T-helper 1 cell (primary cell): ENCODE measurements around the gene PMM2.
"Not testable (repeated sequence)": the region's sequence is repeated elsewhere in the genome, so short reads cannot be mapped to it uniquely, and the experiment has no call there.

Experiments
- DNase-seq, 5 donors: peaks; one replicate each; pipeline ENCODE4 v3.0.0-alpha.2; 2012 to 2020

PMM2 gene

DNA sequence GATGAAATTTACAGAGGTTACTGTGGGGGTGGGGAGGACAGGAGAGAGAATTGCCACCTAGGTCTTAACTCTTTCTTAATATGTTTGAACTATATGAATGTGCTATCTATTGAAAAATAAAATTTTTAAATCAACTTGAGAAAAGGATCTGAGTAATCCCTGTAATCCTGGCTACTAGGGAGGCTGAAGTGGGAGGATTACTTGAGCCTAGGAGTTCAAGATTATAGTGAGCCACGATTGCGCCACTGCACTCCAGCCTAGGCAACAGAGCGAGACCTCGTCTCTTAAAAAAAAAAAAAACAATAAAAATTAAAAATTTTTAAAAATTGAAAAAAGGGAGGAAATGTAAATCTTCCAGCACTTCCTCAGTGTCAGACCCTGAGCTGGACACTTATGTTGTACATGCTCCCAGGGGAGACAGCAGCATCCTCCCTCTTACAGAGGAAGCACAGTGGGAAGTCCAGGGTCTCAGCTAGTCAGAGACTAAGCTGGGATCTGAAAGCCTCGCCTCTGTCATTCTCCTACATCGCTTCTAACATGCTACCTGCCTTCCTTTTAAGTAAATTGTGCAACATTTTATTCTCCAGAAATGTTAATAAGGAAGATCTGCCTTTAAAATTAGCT lies 21.9 kb downstream of the PMM2 start:
- no peak for DNase-seq

DNA sequence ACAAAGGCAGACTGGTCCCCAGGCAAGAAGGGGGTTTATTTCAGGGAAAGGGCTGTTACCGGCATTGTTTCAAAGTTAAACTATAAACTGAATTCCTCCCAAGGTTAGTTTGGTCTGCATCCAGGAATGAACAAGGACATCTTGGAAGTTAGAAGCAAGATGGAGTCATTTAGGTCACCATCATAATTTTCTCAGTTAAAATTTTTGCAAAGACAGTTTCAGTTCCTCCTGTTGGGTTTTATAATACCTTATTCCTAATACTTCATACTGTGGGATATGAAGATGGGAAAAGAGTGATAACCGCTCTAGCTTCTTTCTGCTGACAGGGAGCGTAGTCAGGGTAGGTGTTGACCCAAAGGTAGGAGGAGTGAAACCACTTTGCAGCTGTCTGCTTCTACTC lies 24.8 kb downstream of the PMM2 start:
- no peak for DNase-seq

DNA sequence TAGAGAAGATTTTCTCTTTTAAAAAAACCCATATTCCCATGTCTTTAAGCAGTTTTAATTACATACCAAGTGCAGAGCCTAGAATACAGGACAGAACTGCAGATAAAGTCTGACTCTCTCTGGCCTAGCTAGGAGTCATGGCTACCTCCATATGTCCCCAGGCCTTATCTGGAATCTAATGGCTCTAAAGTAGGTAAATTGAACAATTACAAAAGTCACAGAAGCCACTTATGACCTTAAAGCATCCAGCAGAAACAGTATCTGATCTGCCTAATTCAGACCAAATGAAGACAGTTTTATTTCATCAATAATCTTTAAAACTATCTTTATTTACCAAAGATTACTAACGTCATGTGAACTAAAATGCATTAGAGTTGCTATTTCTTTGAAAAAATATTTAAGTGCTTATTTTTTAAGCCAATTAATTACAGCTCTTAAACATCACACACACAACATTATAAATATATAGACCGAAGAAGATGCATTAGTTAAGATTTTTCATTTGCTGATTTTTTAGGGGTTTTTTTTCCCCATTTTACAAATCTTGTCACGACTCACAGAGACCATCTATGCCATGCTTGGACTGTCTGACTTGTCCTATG lies 28.7 kb downstream of the PMM2 start:
- no peak for DNase-seq

DNA sequence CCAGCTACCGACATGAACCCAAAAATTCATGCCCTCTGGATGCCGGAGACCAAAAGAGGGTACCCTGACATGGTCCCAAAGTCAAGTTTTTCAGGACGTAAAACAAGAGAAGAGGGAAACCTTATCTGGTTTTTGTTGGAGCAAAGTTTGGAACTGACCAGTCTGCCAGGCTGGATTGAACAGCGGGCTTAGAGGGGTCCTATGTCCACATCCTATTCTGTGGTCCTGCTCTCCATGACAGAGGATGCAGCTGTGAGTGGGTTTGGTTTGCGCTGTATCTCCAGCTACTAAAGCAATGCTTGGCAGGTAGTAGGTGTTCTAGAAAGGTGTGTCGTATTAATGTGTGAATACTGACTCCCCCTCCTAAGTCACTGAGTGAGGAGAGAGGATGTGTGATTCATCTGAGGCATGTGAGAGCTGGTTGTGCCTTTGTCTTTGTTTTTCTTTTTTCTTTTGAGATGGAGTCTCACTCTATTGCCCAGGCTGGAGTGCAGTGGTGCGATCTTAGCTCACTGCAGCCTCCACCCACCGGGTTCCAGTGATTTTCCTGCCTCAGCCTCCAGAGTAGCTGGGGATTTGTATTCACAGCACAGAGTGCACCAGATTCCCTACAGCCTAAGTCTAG lies 31.0 kb downstream of the PMM2 start:
- DNase-seq = no peak

DNA sequence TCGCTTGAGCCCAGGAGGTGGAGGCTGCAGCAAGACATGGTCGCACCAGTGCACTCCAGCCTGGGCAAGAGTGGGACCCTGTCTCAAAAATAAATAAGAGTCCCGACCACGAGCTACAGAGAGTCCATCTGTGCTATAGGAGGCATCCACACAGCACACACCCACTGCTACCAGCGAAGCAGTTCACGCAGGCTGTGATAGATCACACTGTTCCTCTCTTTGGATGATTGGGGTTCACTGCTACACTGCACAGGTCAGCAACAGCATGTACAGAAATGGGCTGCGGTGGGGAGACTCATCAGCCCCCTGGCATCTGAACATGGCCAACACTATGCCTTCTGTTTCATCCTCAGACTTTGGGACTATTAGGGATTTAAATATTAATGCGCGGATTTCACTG lies 33.8 kb downstream of the PMM2 start:
- no peak for DNase-seq

DNA sequence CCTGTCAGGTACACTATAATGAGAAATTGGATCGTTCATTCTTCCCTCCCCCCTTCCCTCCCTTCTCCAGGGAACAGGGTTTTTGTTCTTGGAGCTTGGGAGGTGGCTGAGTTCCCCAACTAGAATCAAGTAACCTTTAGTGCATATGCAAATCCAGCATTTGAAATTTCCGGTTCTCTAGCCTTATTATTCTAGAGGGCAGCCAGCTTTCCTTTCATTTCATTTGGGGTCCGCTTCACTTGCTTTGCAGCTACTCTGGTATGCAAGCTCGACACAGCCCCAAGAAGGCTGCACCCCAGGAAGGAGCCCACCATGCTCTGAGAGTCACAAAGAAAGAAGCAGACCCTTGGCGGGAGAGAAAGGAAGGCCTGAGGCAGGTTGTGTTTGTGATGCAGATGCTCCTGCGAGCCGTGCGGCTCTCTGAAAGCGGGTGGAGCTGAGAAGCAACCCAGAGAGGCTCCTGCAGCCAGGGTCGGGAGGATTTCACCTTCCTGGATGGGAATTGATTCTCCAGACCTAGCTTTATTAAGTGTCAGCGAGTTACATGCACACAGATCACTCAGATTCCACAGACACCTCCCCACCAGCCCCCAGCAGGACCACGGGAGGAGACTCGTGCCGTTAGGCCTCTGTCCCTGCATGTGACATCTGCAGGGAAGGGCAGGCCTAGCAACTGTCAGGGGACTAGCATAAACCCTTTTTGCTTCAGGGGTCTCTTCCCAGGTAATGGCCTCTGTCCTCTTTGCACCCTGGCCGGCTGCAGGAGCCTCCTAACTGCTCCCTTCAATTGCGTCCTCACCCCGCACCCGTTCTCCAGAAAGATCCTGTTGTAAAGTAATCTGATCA lies 34.5 kb downstream of the PMM2 start:
- DNase-seq = no peak

DNA sequence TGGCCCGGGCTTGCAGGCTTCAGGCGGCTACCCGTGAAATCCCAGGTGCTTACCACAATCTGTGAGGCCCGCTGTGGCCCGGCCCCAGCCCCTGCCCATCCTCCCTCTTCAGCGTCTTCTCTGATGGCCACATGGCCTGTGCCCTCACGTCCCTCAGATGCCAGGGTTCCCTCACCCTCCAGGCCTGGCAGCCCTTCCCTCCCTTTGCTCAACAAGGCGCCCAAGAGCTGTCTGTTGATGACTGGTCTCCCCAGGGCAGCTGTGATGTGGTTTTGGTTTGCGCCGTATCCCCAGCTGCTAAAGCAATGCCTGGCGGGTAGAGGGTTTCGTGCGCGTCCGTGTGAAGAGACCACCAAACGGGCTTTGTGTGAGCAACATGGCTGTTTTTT lies 35.1 kb downstream of the PMM2 start:
- no peak for DNase-seq

DNA sequence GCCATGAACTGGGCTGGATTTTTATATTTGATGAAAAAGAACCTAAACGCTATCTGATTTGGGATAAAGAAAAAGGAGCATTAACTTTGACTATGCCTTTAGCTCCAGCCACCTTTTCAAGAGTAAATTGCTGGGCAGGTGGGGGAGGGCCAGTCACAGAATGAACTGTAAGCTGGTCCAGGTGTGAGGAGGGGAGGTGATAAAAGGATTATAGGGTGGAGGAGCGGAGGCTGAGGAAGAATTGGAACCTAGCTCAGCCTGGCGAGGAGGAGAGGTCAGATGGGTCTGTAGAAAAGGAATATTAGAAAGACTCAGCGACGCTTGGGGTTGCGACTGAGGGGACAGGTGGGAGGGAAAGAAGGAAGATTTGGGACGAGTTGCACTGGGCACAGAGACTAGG lies 39.2 kb downstream of the PMM2 start:
- not testable (repeated sequence) for DNase-seq

DNA sequence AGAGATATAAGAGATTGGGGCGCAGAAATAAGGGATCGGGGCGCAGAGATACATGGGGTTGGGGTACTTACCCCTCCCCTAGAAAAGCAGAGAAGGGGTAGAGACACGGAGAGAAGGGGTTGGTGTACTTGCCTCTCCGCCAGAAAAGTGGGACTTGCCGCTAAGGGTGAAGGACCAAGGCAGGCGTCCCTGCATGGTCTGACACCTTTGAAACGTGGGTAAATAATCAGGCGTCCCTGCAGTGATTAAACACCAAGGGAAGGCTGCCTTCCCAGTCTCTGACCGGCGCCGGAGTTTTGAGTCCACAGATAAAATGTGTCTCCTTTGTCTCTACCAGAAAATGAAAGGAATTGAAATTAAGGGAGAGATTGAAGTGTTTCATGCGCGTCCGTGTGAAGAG lies 40.0 kb downstream of the PMM2 start:
- DNase-seq = not testable (repeated sequence)

DNA sequence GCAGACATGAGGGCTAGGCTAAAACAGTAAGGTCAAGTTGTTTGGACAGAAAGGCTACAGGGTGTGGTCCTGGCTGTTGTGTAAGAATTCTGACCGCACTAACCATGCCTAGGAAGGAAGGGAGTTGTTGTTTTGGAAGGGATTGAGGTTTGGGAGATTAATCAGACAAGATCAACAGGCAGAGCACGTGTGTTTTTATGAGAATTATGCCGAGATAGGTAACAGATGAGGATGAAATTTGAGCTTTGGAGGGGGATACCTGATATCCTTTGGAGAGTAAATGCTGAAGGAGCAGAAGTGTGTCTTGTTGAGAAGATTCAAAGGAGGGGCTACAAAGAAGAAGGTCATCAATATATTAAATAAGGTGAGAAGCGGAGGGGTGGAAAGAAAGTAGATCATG lies 44.4 kb downstream of the PMM2 start:
- not testable (repeated sequence) for DNase-seq

DNA sequence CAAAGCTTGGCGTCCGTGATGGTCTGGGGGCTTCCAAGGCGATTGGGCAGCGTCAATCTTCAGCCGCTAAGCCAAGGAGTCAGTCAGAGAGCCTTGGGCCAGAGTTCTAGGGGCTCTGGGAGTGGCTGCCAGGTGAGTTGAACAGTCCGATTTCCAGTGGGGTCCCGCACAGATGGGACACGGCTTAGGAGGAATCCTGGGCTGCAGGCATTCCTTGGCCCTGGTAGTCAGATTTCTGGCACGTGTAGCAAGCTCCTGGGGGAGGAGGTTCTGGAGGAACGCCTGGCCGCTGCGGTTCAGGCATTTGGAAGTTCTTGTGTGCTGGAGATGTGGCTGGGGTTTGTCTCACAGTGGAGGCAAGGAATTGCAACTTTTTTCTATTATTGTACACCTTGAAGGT lies 45.7 kb downstream of the PMM2 start:
- DNase-seq = not testable (repeated sequence)

DNA sequence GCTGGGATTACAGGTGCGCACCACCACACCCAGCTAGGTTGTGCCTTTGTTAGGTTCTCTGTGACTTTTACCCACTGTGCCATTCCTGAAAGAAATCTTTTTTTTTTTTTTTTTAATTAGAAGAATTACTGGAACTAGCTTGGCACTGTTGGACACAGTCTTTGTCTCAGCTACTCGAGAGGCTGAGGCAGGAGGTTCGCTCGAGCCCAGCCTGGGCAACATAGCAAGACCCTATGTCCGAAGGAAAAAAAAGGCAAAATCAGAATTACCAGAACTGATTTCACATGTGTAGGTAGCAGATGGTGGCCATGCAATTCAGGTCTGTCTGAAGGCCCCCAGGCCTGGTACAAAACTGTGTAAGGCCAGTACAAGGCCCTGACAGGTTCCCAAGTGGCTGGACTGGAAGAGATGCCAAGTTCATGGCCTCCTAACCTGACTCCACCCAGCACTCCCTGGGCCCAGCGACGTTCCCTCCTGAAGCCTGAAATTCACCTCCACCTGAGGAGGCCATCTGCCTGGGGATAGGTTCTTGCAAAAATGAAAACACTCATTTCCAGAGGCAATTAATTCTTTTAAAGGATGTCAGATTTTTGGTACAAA lies 48.2 kb downstream of the PMM2 start:
- DNase-seq = no peak

DNA sequence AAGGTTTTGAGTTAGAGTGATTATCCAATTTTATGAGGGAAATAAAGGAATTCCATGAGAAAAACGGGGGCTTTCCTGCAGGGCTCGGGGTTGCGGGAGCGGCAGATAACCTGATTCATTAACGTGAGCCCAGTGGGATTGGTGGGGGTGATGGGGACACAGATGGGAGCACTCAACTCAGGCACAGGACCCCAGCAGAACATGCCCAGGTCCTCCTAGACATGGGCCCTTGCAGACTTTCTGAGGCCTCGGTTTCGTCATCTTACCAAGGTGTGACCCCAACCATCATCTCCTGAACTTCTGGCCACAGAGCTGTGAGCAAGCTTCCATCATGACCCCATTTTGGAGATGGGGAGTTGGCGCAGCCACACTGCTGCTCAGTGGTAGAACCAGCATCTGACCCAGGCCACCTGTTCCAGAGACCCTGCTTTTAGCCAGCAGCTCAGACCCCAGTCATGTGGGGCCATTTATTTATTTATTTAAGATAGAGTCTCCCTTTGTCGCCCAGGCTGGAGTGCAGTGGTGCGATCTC lies 48.8 kb downstream of the PMM2 start:
- no peak for DNase-seq

DNA sequence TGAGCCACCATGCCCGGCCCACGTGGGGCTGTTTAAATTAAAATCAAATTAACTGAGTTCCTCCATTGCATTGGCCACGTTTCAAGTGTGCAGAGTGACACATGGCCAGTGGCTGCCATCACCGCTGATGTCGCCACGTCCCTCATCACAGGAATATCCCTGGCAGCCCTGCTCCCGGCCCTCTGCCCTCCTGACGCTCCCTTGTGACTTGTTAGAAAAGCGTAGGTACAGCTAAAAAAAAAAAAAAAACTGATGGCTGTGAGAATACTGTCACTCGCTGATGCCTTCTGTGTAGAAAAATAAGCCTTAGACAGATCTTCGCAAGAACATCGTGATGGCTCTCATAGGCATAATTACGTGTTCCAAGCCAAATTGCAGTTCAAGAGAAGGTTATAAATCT lies 49.5 kb downstream of the PMM2 start:
- DNase-seq = no peak

DNA sequence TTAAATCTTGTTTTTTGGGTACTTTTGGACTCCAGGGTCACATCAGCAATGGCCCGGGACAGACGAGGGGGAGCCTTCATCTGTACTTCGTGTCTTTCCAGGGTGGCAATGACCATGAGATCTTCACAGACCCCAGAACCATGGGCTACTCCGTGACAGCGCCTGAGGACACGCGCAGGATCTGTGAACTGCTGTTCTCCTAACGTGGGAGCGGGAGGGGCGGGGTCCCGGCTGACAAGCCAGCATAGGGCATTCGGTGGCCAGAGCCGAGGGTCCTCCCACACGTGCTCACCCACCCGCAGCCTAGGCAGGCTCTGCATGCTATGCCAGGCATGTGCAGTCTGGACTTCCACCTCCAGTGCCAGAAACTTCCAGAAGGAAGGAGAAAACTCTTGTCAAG lies 50.0 kb downstream of the PMM2 start:
- DNase-seq = no peak

DNA sequence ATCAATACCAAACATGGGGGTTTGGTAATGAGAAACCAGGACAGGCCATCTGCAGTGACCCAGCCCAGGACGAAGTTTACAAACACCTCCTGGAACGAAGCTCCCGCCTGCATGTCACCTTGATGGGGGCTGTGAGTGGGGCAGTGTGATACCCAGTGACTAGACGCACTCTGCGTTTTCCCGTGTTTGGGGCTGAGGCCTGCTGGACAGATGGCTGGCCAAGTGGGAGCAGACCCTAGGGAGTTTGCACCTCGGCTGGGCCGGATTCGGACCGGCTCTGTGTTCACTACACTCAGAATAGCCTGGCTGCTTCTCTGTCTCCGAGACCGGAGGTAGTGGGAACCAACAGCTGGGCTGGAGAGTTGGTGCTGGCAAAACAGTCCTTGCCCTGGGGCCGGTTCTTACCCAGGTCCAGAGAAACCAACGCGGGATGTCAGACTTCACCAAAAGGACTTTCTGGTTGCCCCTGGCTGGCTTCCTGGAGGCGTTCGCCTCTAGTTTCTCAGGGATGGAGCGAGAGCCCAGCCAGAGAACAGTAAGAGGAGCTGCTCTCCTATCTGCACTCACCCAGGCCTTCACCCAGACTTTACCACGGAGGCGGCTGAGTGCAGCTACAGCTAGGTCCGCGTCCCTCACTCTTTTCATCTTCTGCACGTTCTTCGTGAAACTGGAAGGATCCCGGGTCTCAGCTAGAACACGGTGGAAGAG lies 50.7 kb downstream of the PMM2 start:
- no peak for DNase-seq

DNA sequence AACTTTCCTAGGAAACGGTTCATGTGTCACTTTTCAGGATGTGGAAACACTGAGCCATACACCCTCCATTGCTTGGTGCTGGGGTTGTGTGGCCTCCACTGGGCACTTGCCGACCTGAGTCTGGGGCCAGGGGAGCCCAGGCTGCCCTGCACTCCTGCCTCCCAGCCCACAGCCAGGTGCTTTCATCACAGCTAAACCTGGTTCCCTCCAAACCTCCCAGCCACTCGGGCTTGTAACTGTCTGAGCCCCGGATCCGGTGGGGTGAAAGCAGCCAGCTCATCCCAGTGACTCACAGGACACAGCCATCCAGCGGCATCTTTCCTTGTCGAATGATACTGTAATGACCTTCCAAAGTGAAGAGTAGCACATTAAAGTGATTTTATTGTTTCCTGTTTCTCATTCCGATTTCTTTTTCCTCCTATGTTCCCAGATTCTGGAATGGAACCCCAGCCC lies 51.3 kb downstream of the PMM2 start:
- no peak for DNase-seq

DNA sequence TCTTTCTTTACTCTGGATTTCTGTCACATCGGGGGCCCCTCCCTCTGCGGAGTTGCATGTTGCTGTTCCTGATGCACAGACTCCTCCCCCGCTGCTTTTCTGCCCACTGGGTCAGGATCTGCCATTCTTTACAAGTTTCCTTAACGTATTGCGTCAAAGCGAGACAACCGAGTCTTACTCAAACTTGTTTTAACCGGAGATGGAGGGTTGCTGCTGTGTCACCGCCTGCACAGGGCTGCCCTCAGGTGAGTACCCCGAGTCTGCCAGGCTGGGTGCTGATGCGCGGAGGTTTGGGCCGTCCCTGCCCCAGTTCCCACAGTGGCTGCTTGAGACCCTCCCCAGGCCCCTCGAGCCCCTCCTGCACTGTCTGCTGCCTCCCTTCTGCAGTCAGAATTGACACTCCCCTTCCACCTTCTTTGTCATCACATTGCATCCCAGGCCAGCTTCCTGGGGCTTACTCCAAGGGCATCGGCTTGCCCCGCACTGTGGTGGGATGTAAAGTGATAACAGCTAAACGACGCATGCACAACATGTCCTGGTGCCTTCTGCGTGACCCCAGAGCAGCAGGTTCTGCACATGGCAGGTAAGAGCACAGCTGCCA lies 51.9 kb downstream of the PMM2 start:
- no peak for DNase-seq

DNA sequence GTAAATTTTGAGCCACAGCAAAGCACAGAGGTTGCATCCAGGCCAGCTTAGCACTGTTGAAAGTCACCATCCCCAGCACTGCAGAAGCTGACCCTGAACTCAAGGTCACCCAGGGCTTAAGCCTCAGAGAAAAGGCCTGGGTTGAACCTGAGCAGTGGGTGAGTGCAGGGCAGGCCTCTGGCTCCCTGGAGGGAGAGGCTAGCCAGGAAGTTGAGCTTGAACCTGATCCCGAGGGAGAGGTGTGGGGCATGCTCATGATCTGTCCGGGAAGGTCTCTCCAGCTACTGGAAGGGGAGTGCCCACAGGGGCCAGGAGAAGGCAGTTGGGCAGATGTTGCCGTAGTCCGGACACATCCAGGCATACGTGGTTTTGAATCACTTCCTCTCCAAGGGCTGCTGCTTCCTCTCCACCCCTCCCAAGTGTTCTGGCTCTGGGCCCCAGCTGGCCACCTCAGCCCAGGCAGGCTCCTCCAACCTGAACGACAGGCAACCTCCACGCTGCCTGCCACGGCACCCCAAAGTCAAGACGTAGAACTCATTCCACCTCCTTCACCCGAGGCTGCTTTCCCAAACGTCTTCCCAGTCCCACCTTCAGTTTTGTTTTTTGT lies 52.7 kb downstream of the PMM2 start:
- DNase-seq = peak in 1 of 5 donors; percentile 24

DNA sequence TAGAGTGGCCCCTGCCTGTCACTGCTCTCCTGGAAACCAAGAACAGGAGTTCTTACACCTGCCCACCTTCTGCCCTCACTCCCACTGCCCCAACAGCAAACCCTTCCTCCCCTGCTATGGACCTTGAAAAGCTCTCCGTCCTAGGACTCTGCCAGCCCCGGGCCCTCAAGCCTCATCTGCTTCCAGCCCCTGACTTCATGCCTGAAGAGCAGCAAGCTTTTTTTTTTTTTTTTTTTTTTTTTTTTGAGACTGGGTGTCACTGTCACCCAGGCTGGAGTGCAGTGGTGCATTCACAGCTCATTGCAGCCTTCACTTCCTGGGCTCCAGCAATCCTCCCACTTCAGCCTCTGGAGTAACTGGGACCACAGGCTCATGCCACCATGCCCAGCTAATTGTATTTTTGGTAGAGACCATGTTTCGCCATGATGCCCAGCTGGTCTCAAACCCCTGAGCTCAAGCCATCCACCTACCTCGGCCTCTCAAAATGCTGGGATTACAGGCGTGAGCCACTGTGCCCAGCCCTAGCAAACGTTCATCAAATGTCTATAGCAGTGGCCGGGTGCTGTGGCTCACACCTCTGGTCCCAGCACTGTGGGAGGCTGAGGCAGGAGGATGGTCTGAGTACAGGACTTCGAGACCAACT lies 54.2 kb downstream of the PMM2 start:
- DNase-seq = no peak

DNA sequence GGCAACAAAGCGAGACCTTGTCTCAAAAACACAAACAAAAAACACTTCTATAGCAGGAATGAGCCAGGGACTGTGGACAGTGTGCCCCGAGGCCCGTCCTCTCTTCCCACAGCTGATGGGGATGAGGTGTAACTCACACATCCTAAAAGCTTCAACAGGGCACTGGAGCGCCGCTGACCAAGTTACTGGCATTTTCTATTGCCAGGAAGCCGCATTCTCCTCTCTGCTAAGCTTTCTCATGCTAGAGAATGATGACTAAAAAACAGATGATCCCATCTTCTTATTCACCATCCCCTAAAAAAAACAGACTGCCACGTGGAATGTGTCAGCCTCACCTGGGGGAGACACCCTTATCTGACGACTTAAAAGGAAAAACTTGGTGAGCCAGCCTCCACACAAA lies 54.9 kb downstream of the PMM2 start:
- DNase-seq = no peak
